Brain pericyte (primary cell): ENCODE data around the gene LAIR1.
"Not testable (repeated sequence)": the region's sequence is repeated elsewhere in the genome, so short reads cannot be mapped to it uniquely, and the experiment has no call there.

Experiments
- DNase-seq: peaks from one replicate; pipeline ENCODE4 v3.0.0-alpha.2; 2012; ENCODE audit warnings: low read depth, low spot score

LAIR1 gene

DNA sequence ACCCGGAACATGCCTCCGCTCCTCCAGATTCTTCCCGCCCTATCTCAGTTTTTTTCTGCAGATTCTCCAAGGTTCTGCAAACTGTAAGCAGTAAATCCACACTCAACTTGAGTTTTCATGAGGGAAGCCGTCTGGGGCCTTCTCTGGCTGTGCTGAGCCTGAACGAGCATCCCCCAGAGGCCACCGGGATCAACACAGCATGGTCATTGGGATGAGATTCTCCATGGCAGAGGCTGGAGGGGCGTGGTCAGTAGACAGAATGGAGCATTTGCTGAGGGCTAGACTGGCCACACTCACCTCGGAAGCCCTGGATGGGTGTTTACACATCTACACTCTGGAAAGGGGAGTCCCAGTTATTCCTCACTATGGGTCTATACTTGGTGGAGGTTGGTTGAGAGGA lies 23.4 kb downstream of the LAIR1 start:
- DNase-seq = no peak

DNA sequence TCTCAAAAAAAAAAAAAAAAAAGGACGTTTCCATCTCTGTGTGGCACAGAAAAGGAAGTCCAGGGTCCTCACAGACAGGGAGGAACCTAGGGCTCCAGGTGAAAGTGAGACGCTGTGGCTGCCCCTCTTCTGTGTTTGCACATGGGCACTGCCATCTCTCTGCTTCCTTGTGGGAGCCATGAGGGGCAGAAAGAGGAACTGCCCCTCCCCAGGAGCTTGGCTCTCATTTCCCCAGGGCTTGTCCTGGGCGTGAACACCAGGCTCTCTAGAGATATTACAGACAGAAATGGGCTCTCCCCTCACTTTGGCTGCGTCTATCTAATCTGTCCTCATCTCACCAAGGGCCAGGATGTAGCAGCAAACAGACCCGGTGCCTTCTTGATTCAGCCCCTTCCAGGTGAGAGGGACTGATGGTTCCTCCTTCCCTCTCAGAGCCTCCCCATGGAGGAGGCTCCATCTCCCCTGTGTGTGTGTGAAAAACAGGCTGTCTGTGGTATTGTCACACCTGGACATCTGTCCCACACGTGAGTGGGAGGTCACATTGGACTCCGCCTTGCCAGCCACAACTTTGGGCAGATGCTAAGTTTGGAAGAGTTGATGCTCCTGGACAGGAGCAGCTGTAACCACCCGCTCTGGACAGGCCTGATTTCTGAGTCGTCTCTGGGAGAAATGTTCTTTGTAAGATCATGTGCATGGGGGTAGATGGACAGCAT lies 24.9 kb downstream of the LAIR1 start:
- no peak for DNase-seq

- no peak for DNase-seq
Measured at GRCh38 chr19:54338521-54338920, 26.2 kb downstream of the LAIR1 start.

GRCh38 chr19:54337858-54338230 lies 26.9 kb downstream of the LAIR1 start:
- no peak for DNase-seq

- DNase-seq = no peak
Measured at GRCh38 chr19:54336893-54337857, 27.6 kb downstream of the LAIR1 start.

DNA sequence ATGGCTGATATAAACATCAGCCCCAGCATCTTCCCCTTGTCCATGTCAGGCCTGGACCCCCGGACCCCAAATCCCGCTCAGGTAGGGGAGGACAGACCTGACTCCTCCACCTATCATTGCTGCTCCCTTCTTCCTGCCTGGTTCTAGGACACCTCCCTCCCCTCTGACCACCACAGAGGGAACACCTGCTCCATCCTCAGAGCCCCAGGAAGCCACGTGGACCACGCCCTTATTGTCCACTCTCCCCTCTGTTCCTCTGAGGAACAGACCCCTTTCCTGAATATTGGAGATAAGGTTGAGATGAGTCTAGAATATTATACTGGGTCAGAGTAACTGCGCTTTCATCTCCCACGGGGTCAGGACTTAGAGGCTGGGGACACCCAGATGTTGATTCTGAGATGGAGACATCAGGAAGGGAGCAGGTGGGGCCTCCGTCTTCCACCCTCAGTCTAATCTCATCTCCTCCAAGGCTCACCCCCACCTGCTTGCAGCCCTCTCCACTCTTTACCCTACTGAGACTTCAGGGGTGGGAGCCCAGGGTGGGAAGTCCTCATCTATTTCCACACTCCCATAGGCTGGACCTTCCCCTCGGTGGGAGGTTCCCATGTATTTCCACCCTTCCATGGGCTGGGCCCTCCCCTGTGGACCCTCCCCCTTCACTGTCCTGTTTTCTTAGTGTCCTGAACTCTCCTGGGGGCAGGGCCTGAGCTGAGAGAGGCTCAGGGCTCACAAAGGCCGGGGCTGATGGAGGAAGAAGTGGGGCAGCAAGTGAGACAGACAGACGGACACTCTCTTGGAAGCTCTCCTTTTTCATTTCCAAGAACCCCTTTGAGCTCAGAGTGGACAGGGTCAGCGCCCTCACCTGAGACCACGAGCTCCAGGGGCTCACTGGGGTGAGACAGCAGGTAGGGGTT lies 28.5 kb downstream of the LAIR1 start:
- no peak for DNase-seq

GRCh38 chr19:54335164-54335563 lies 29.6 kb downstream of the LAIR1 start:
- no peak for DNase-seq

DNA sequence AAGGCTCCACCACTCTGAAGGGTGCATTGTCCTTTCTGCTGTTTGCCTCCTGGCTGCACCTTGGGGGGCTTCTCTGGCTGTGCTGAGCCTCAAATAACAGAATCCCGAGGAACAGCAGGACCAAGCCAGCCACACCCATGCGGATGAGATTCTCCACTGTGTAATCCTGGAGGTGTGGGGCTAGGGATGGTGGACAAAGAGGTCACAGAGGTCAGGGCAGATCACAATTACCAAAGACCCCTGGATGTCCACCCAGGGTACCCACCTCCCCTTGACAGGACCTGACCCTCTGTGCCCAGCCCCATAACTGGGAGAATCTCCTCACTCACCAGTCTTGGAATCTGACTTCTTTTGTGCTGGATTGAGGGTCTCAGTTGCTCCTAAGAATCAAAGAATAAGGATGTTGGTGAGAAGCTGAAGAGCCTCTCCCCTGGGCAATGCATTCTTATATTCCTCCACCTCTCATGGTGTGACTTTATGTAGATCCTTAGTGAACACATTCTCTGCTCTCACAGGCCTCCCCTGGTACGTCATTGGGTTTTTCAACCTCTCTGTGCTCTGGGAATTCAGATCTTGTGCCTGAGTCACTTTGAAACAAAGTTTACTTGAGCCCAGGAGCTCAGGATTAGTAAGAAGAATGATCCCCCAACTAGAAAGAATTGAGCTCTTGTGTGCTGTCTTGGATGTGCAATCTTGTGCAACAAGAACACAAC lies 31.0 kb downstream of the LAIR1 start:
- DNase-seq = no peak

GRCh38 chr19:54332149-54332548 lies 32.6 kb downstream of the LAIR1 start:
- DNase-seq = no peak

GRCh38 chr19:54331626-54332025 lies 33.1 kb downstream of the LAIR1 start:
- DNase-seq = no peak

- no peak for DNase-seq
Measured at GRCh38 chr19:54329476-54330165, 35.1 kb downstream of the LAIR1 start.

GRCh38 chr19:54328781-54329180 lies 36.0 kb downstream of the LAIR1 start:
- not testable (repeated sequence) for DNase-seq

GRCh38 chr19:54325631-54326030 lies 39.1 kb downstream of the LAIR1 start:
- no peak for DNase-seq

DNA sequence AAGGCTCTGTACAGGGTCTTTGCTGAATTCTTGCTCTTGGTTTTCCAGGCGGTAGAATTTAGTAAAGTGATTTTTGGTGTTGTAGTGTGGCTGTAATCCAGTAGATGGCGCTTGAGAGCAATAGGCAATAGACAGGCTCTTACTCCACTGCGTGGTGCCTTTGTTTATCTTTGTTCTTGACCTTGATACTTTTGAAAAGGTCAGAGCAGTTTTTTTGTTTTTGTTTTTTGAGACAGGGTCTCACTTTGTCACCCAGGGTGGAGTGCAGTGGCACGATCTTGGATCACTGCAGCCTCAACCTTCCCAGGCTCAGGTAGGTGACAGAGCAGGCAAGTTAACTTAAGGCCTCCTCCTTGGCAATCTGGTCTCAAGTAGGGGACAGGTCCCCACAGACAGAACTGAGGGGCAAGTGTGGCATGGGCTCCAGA lies 39.5 kb downstream of the LAIR1 start:
- no peak for DNase-seq

DNA sequence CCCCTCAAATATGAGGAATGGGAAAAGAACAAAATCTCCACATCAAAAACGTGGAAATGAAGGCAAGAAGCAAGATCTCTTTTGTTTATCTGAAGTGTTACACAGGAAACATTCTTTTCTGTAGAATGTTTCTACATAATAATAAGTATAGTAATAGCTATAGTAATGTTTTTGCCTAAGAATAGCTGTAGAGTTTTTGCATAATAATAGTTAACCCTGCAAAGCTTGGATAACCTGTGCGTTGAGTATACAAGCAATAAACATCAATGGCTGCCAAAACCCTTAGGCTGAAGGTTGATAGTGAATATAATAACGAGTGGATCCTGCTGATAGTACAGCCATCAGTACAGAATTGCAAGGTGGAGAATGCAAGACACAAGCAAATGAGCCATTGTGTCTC lies 40.7 kb downstream of the LAIR1 start:
- no peak for DNase-seq

DNA sequence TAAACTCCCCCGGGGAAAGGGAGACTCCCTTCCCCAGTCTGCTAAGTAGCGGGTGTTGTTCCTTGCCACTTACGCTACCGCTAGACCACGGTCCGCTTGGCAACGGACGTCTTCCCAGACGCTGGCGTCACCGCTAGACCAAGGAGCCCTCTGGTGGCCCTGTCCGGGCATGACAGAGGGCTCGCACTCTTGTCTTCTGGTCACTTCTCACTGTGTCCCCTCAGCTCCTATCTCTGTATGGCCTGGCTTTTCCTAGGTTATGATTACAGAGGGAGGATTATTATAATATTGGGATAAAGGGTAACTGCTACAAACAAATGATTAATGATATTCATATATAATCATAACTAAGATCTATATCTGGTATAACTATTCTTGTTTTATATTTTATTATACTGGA lies 41.8 kb downstream of the LAIR1 start:
- DNase-seq = not testable (repeated sequence)

DNA sequence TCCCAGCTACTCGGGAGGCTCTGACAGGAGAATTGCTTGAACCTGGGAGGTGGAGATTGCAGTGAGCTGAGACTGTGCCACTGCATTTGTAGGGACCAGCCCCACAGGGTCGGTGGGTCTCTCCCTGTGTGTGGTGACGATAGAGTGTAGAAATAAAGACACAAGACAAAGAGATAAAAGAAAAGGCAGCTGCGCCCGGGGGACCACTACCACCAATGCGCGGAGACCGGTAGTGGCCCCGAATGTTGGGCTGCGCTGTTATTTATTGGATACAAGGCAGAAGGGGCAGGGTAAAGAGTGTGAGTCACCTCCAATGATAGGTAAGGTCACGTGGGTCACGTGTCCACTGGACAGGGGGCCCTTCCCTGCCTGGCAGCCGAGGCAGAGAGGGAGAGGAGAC lies 42.4 kb downstream of the LAIR1 start:
- not testable (repeated sequence) for DNase-seq

- DNase-seq = no peak
Measured at GRCh38 chr19:54319892-54320670, 44.6 kb downstream of the LAIR1 start.

DNA sequence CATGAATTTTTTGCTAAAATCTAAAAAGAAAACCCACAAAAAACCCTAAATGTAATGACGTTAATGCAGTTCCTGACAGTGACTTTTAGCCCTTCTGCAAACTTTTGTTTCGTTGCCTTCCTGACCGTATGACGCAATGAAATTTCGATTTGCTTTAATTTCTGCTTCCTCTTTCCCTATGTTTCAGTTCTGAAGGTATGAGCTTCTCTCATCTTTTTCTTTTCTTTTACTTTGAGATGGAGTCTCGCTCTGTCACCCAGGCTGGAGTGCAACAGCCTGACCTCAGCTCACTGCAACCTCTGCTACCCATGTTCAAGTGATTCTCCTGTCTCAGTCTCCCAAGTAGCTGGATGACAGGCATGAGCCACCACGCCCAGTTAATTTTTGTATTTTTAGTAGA lies 45.7 kb downstream of the LAIR1 start:
- DNase-seq = no peak

- no peak for DNase-seq
Measured at GRCh38 chr19:54317965-54318240, 46.8 kb downstream of the LAIR1 start.
